ENCODE data around the gene EPHB6.

The EPHB6 gene

DNA sequence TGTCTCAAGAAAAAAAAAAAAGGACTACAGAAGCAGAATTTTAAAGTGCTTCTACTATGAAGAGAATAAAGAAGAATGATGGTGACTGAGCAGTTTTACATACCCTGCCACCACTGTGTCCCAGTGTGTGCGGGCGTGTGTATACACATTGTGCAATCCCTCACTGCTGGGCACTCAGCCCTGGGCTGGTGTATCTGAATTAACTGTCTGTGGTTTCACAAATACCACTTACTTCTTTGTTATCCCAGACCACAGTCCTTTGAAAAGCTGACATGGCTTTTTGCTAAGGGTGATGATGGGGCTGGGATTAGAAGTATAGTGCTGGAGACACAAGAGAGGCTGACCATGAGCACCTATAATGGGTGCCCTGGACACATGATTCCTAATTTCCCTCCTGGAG, 51.8 kb downstream of the EPHB6 start:
- TF ChIP-seq, protein P1, sequence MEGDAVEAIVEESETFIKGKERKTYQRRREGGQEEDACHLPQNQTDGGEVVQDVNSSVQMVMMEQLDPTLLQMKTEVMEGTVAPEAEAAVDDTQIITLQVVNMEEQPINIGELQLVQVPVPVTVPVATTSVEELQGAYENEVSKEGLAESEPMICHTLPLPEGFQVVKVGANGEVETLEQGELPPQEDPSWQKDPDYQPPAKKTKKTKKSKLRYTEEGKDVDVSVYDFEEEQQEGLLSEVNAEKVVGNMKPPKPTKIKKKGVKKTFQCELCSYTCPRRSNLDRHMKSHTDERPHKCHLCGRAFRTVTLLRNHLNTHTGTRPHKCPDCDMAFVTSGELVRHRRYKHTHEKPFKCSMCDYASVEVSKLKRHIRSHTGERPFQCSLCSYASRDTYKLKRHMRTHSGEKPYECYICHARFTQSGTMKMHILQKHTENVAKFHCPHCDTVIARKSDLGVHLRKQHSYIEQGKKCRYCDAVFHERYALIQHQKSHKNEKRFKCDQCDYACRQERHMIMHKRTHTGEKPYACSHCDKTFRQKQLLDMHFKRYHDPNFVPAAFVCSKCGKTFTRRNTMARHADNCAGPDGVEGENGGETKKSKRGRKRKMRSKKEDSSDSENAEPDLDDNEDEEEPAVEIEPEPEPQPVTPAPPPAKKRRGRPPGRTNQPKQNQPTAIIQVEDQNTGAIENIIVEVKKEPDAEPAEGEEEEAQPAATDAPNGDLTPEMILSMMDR (IDR thresholded peaks at IDR 0.05; ENCODE audit: low read depth, low read length): no peak
- Histone ChIP-seq H3K36me3 (no peaks in the 10 kb centered on the region), H3K4me3 (ENCODE audit: low read depth, low read length) (no peak overlapping the region), H3K9me3 (ENCODE audit: severe bottlenecking) (peaks cover 12% of the 10 kb centered on the region), H3K27ac (no peak overlapping the region), H3K27me3 (ENCODE audit: insufficient read depth, low read depth, severe bottlenecking) (no peaks in the 10 kb centered on the region)
- no peak for DNase-seq

DNA sequence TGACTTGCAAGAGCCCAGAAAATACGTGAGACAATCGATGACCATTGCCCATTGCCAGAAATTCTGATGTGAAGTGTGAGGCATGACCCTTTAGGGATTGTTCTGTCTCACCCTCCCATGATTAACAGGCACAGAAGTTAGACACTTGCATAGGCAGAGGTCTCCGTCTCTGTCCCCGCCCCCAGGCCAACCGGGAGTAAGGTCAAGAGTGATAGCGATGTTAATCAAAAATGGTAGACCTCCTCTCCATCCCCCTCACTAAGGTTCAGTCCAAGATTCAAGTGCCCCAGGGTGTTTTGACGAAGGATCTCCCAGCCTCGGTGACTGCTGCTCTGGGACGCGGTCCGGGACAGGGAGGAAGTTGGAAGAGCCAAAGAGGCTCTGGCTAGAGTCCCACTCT, 53.4 kb downstream of the EPHB6 start:
- Histone ChIP-seq H3K4me3 (ENCODE audit: low read depth, low read length) (no peak overlapping the region), H3K27ac (no peak overlapping the region), H3K36me3 (no peaks in the 10 kb centered on the region), H3K27me3 (ENCODE audit: insufficient read depth, low read depth, severe bottlenecking) (no peaks in the 10 kb centered on the region), H3K9me3 (ENCODE audit: severe bottlenecking) (peaks cover 12% of the 10 kb centered on the region)
- DNase-seq: no peak
- TF ChIP-seq, protein P1 (IDR thresholded peaks at IDR 0.05; ENCODE audit: low read depth, low read length): no peak

DNA sequence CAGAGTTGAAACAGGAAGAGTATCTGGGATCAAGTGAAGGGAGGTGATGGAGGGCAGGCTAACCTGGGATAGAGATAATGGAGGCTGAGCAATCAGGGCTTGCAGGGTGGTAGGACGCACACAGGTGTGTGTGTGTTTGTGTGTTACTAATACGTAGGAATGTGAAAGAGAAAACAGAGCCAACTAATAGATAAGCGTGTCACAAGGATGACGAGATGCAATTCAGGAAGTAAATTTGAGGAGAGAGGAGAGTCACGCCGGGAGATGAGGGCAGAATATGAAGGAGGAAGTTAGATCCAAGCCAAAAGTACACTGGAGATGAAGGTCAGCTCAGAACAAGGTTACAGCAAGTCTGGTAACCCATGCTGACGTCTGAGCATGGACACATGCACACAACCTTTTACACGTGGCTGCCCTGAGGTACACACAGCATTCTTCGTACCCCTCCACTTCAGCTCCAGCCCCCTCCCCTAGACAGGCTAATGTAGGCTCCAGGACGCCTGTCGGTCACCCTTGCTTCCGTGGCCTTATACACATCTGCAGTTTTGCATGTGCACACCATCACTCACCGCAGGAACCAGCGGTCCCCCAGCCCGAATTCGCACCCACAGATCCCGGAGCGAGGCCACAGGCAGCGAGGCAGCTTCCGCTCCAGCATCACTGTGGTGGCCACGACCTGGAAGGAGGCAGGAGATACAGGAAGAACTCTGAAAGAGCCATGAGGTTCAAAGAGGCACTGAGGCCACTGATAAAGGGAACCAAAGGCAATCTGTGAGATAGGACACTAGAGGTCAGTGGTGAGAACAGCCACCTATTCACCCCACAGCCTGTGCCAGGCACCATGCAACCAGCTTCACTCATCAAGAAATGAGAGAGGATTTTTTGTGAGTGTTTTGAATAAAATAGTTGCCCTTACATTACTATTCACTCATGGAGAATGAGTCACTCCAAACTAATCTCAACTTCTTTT, 54.3 kb downstream of the EPHB6 start:
- Histone ChIP-seq H3K9me3 (ENCODE audit: severe bottlenecking) (peaks cover 9% of the 10 kb centered on the region), H3K27me3 (ENCODE audit: insufficient read depth, low read depth, severe bottlenecking) (no peaks in the 10 kb centered on the region), H3K27ac (no peak overlapping the region), H3K4me3 (ENCODE audit: low read depth, low read length) (no peak overlapping the region), H3K36me3 (no peaks in the 10 kb centered on the region)
- peak; percentile 23 for DNase-seq
- TF ChIP-seq, protein P1 (IDR thresholded peaks at IDR 0.05; ENCODE audit: low read depth, low read length): peak; percentile 82

DNA sequence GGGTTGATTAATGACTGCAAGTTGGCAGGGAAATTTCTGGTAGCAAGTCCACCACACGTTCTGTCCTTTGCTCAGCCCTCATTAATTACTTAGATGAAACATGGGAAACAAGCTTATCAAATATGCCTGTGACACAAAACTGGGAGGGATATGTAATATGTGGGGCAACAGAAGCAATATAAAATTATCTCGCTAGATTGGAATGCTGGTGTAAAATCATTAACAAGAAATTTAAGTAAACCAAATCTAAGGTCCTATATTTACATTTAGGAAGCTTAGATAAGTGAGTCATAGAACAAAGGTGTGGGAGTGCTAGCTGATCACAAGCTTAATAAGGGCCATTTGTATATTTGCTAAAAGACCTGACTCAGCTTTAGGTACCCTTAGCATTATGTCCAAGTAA, 55.2 kb downstream of the EPHB6 start:
- no peak for DNase-seq
- Histone ChIP-seq H3K36me3 (no peaks in the 10 kb centered on the region), H3K4me3 (ENCODE audit: low read depth, low read length) (no peak overlapping the region), H3K9me3 (ENCODE audit: severe bottlenecking) (peaks cover 3% of the 10 kb centered on the region), H3K27ac (no peak overlapping the region), H3K27me3 (ENCODE audit: insufficient read depth, low read depth, severe bottlenecking) (no peaks in the 10 kb centered on the region)
- TF ChIP-seq, protein P1 (IDR thresholded peaks at IDR 0.05; ENCODE audit: low read depth, low read length): no peak

DNA sequence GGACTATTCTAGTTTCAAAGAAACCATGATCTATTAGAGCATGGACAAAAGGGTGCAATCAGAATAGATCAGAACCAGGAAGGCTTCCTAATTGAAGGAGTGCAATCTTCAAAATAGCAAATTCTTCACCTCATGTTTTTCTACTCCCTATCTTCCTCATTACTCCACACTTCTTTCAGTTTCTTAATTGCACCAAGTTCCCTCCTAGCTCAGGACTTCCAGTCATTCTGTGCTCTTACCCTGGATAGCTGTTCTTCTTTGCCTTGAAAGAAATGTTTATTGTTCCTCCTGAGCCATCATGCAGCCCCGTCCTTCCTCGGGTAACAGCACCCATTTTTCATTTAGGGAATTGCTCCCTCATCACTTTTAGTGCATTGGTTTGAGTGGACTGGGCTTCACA, 55.6 kb downstream of the EPHB6 start:
- H3K36me3 ChIP-seq: no peaks in the 10 kb centered on the region
- TF ChIP-seq, protein P1 (IDR thresholded peaks at IDR 0.05; ENCODE audit: low read depth, low read length): no peak
- DNase-seq: no peak
- no peaks in the 10 kb centered on the region for H3K27me3 ChIP-seq (ENCODE audit: insufficient read depth, low read depth, severe bottlenecking)
- H3K9me3 ChIP-seq (ENCODE audit: severe bottlenecking): peaks cover 3% of the 10 kb centered on the region
- no peak overlapping the region for H3K27ac ChIP-seq
- no peak overlapping the region for H3K4me3 ChIP-seq (ENCODE audit: low read depth, low read length)

Data from WERI-Rb-1 (cell line).